K562 (cell line): Measurements from ENCODE around the gene INVS. TPM values are rescaled to one million over a fixed set of nuclear protein-coding genes. Genes with fewer than 3 reads are reported as not detected.

Experiments
- ATAC-seq: fragments of 200-7000 bp; cut with Tn5 transposase; 3 replicates; pipeline ENCODE4 v1.9.1; 2020; ENCODE audit warnings: moderate library complexity
- BruUV-seq: library from RNA; stranded (reverse); fragments of 400-500 nt; replicated peaks from 2 replicates; lab custom pipeline; 2021; lab: Mats Ljungman, UMichigan
- CTCF ChIA-PET: fragments of 300-600 bp; formaldehyde crosslinking; extraction: SDS; loops from one replicate; lab custom pipeline; 2021; ENCODE audit warnings: low intra/inter-chr PET ratio; lab: Yijun Ruan, JAX
- POLR2A ChIA-PET: fragments of 300-600, 350-650 bp; sonication (Branson Sonifier 250); formaldehyde crosslinking; extraction: SDS; loops from one replicate; lab custom pipeline; 2021; ENCODE audit warnings: antibody characterized with exemption, inconsistent platforms; lab: Yijun Ruan, JAX
- DNase-seq, 4 experiments: peaks; one replicate each; pipeline versions ENCODE4 v3.0.0 to v3.0.0-alpha.2; 2011 to 2018; ENCODE audit warnings: low spot score in 3 of 4, mixed read lengths in 3 of 4; ENCODE audit errors: extremely low read depth in 1 of 4
- FAIRE-seq: peaks from 2 replicates; lab custom pipeline; 2011; peaks lifted over from hg19 to GRCh38; lab: Jason Lieb, UNC
- H2AFZ ChIP-seq: 2 replicates; pipeline ENCODE4 v1.6.0; 2011; ENCODE audit warnings: low read depth, low read length, control low read depth, inconsistent platforms
- H3K27ac ChIP-seq: fragments of 200-600 bp; 3 replicates; pipeline ENCODE4 v1.8.0; 2011; ENCODE audit warnings: low read depth, mild to moderate bottlenecking, control low read depth, inconsistent platforms, low read length, moderate library complexity, mixed read lengths; ENCODE audit errors: extremely low read depth
- H3K27me3 ChIP-seq, 2 experiments: fragments of 300-600 bp in 1 of 2; 2 replicates in 1 of 2; 3 replicates in 1 of 2; pipeline versions ENCODE4 v1.6.0 to v1.8.0; 2011; ENCODE audit warnings: inconsistent platforms in 2 of 2, low read length in 2 of 2, mild to moderate bottlenecking in 1 of 2, mixed read lengths in 1 of 2, moderate library complexity in 1 of 2; ENCODE audit not compliant: control insufficient read depth in 2 of 2, insufficient read depth in 2 of 2
- H3K36me3 ChIP-seq: fragments of 300-600 bp; 3 replicates; pipeline ENCODE4 v1.8.0; 2011; ENCODE audit warnings: mild to moderate bottlenecking, low read length, inconsistent platforms; ENCODE audit not compliant: control insufficient read depth, insufficient read depth
- H3K4me1 ChIP-seq, 2 experiments: fragments of 200-600 bp in 1 of 2; replicated peaks in 1 of 2; 2 replicates in 1 of 2; 3 replicates in 1 of 2; pipeline versions ENCODE4 v1.5.1 to v1.8.0; 2011; ENCODE audit warnings: inconsistent platforms in 2 of 2, low read length in 2 of 2, mild to moderate bottlenecking in 1 of 2, mixed read lengths in 1 of 2, moderate library complexity in 1 of 2; ENCODE audit not compliant: control insufficient read depth in 2 of 2, insufficient read depth in 2 of 2
- H3K4me2 ChIP-seq: 2 replicates; pipeline ENCODE4 v1.6.1; 2011; ENCODE audit warnings: low read length, control low read depth, inconsistent platforms, mixed read lengths; ENCODE audit not compliant: insufficient read depth
- H3K4me3 ChIP-seq: fragments of 200-600 bp; sonication (generic), shearing (Covaris generic); 2 replicates; pipeline ENCODE4 v1.5.1; 2016; ENCODE audit warnings: control low read depth, inconsistent platforms
- H3K79me2 ChIP-seq: fragments of 200-600 bp; 3 replicates; pipeline ENCODE4 v1.8.0; 2011; ENCODE audit warnings: low read length, inconsistent platforms; ENCODE audit not compliant: control insufficient read depth, insufficient read depth
- H3K9ac ChIP-seq, 2 experiments: 2 replicates each; pipeline versions ENCODE4 v1.6.0 to v1.6.1; 2011; ENCODE audit warnings: low read depth in 2 of 2, low read length in 2 of 2, control low read depth in 1 of 2, inconsistent platforms in 1 of 2, mild to moderate bottlenecking in 1 of 2, mixed read lengths in 1 of 2; ENCODE audit not compliant: insufficient read depth in 1 of 2
- H3K9me1 ChIP-seq: one replicate; pipeline ENCODE4 v1.6.0; 2011; ENCODE audit warnings: inconsistent platforms, mild to moderate bottlenecking, low read length, moderate library complexity; ENCODE audit not compliant: control insufficient read depth, insufficient read depth
- H3K9me3 ChIP-seq: replicated peaks from 2 replicates; pipeline ENCODE4 v1.5.1; 2011; ENCODE audit warnings: low read depth, low read length, inconsistent platforms; ENCODE audit not compliant: control insufficient read depth, insufficient read depth
- H4K20me1 ChIP-seq: replicated peaks from 2 replicates; pipeline ENCODE4 v1.6.1; 2011; ENCODE audit warnings: low read length, inconsistent platforms, mixed read lengths; ENCODE audit not compliant: control insufficient read depth, insufficient read depth
- ELK3 ChIP-seq: fragments of 450-650 bp; formaldehyde crosslinking; IDR thresholded peaks from 2 replicates; pipeline ENCODE4 v1.4.0; 2020; ENCODE audit warnings: mild to moderate bottlenecking
- GTF2B ChIP-seq: IDR thresholded peaks from 2 replicates; pipeline ENCODE4 v1.6.1; 2011; ENCODE audit not compliant: insufficient read length; ENCODE audit errors: extremely low read depth
- HEY1 ChIP-seq: fragments of 250-450 bp; sonication (Bioruptor Pico); IDR thresholded peaks from 2 replicates; pipeline ENCODE4 v1.5.0; 2020; ENCODE audit warnings: mild to moderate bottlenecking, moderate library complexity, borderline replicate concordance
- MXI1 ChIP-seq: IDR thresholded peaks from 2 replicates; pipeline ENCODE4 v1.6.1; 2011; ENCODE audit warnings: low read depth, mild to moderate bottlenecking, improper control_type of control experiment, low read length
- POLR2AphosphoS5 ChIP-seq: IDR thresholded peaks from 2 replicates; pipeline ENCODE4 v1.6.1; 2011; ENCODE audit warnings: mild to moderate bottlenecking, low read depth, low read length, moderate library complexity; ENCODE audit not compliant: control insufficient read depth, insufficient read depth
- SNAPC5 ChIP-seq: fragments of 250-450 bp; sonication (Bioruptor Pico); IDR thresholded peaks from 2 replicates; pipeline ENCODE4 v1.8.0; 2021; ENCODE audit warnings: moderate library complexity, mild to moderate bottlenecking, inconsistent platforms
- ZBTB43 ChIP-seq: sonication (generic); formaldehyde crosslinking; IDR thresholded peaks from 2 replicates; pipeline ENCODE4 v1.8.0; 2023; ENCODE audit warnings: mild to moderate bottlenecking, missing genetic modification reagents
- ZC3H11A ChIP-seq: IDR thresholded peaks from 2 replicates; pipeline ENCODE4 v1.6.1; 2012; ENCODE audit warnings: low read depth, low read length, improper control_type of control experiment
- ZKSCAN3 ChIP-seq: fragments of 250-450 bp; sonication (Bioruptor Pico); IDR thresholded peaks from 2 replicates; pipeline ENCODE4 v1.4.0; 2020
- ZNF134 ChIP-seq: fragments of 250-450 bp; sonication (Bioruptor Pico); conservative IDR thresholded peaks from 2 replicates; pipeline ENCODE4 v1.4.0; 2020
- ZNF175 ChIP-seq: fragments of 200-800 bp; sonication (Bioruptor generic); IDR thresholded peaks from 2 replicates; pipeline ENCODE4 v1.6.1; 2016; ENCODE audit warnings: low read depth, mild to moderate bottlenecking, missing genetic modification characterization, missing compliant biosample characterization
- WGBS: fragments of 100-300 bp; shearing (Covaris generic); methylation state at CpG from one replicate; pipeline ENCODE4 v1.1.6; 2016; ENCODE audit warnings: low coverage, mixed read lengths; ENCODE audit not compliant: insufficient coverage; ENCODE audit errors: missing lambda C conversion rate; 5-methylcytosine and 5-hydroxymethylcytosine counted together
- in situ Hi-C: fragments of 300-500 bp; cut with MboI; formaldehyde crosslinking; loops from 4 replicates; pipeline ENCODE4 v1.15.0; 2018; ENCODE audit warnings: inconsistent platforms, mixed read lengths
- intact Hi-C: fragments of 100-400 bp; cut with micrococcal nuclease; formaldehyde crosslinking; loops from 2 replicates; pipeline ENCODE4 v1.14.2; 2022
- polyA plus RNA-seq, 8 experiments: library from polyadenylated mRNA; depleted of rRNA in 4 of 8; stranded (reverse) in 5 of 8; unstranded in 3 of 8; fragments of >200 nt; fragmentation: Nextera tagmentation in 2 of 8; fragmentation: Illumina TruSeq in 1 of 8; extraction: Ambion mirVana in 2 of 8; extraction: Trizol in 1 of 8; gene quantifications; 2 replicates each; pipeline versions ENCODE4 v1.2.1 to v1.2.3, GENCODE V29; 2011 to 2014; ENCODE audit warnings: inconsistent platforms in 1 of 8, missing spikeins in 1 of 8
- total RNA-seq, 7 experiments: library from RNA; depleted of rRNA in 6 of 7; stranded (reverse); fragments of >200 nt in 6 of 7; fragmentation: Illumina TruSeq in 2 of 7; extraction: Trizol in 2 of 7; gene quantifications; 2 replicates each; pipeline versions ENCODE4 v1.2.1 to v1.2.3, GENCODE V29; 2011 to 2021; ENCODE audit warnings: low replicate concordance in 1 of 7

INVS gene
- total and polyA plus RNA-seq, 9 of the 15 experiments (the other 6 are each of a cell fraction or from before 2014, with no cell fraction given): 0.77 to 18.5 (median 10.0) TPM

- intact Hi-C loops: no loop called here
- Histone ChIP-seq H4K20me1 (no peaks in the 10 kb centered on the region), H3K27ac (no peak overlapping the region), H3K9me3 (no peaks in the 10 kb centered on the region), H3K27me3 (no peaks in the 10 kb centered on the region), H3K9me1 (no peaks in the 10 kb centered on the region), H3K4me3 (no peak overlapping the region), H2AFZ (no peak overlapping the region), H3K79me2 (peaks cover 27% of the 10 kb centered on the region; the same call in 2 of the 3 replicates), H3K9ac (no peak overlapping the region), H3K36me3 (peaks cover 93% of the 10 kb centered on the region), H3K4me2 (no peak overlapping the region), H3K4me1 (no peaks in the 10 kb centered on the region)
- 95% methylated on average over 3 of the region's 3 CpGs for WGBS
- in situ Hi-C loops: no loop called here
- ATAC-seq: no peak
- ChIA-PET POLR2A (no interaction called here), CTCF (no interaction called here)
- no peak for FAIRE-seq
- DNase-seq: no peak
- no TSS peak for BruUV-seq
- TF ChIP-seq ZNF134 (CRISPR knock-in tag) (no peak), ZBTB43 (CRISPR knock-in tag) (no peak), ZKSCAN3 (CRISPR knock-in tag) (no peak), POLR2AphosphoS5 (no peak), SNAPC5 (CRISPR knock-in tag) (no peak), MXI1 (no peak), ZNF175 (CRISPR knock-in tag) (no peak), GTF2B (no peak), HEY1 (CRISPR knock-in tag) (no peak), ZC3H11A (no peak), ELK3 (no peak)
These were observed 204.7 kb downstream of the INVS start for GRCh38 chr9:100303747-100304146.
